ENCODE data around the gene ATF4.

ATF4 gene

DNA sequence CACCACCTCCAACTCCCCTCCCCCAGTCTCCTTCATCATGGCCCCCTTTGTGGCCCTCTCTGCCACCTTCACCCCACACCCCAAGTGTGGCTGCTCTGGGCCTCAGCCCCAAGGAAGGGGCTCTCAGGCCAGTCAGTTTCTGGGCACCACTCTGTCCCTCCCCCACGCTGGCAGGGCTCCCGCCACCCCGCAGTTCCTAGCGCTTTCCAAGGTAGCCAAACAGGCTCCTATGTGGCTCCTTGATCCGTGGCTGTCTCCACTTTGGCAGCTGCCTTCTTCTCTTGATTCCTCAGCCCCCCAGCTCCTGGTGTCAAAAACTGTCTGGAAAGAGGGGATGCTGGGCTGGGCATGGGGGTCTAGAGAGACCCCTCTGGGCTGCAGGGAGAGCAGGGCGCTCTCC, 39.8 kb downstream of the ATF4 start:
- DNase-seq, result no peak

DNA sequence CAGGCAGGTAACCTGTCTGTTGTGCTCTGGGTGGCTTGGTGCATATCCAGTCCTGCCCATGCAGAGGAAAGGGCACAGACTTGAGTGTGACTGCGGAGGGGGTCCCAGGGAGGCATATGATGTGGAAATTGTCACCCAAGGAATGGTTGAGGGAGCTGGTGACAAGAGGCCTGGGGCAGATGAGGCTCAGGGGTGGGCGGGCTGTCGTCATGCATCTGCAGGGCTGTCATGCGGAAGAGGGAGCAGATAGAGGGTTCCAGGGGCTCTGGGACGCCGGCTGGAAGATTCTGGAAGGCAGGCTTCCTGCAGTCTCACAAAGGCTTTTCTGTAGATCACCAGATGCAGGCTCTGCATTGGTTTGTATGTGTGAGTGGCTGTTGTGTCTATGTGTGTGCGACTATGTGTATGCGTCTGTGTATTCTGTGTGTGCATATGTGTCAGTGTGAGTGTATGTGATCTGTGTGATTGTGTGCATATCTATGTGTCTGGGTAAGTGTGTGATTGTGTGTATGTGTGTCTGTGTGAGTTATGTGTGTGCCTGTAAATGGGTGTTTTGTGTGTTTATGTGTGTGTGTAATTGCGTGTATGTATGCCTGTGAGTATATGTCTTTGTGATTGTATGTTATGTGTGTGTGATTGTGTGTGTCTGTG, 42.6 kb downstream of the ATF4 start:
- DNase-seq, result no peak

DNA sequence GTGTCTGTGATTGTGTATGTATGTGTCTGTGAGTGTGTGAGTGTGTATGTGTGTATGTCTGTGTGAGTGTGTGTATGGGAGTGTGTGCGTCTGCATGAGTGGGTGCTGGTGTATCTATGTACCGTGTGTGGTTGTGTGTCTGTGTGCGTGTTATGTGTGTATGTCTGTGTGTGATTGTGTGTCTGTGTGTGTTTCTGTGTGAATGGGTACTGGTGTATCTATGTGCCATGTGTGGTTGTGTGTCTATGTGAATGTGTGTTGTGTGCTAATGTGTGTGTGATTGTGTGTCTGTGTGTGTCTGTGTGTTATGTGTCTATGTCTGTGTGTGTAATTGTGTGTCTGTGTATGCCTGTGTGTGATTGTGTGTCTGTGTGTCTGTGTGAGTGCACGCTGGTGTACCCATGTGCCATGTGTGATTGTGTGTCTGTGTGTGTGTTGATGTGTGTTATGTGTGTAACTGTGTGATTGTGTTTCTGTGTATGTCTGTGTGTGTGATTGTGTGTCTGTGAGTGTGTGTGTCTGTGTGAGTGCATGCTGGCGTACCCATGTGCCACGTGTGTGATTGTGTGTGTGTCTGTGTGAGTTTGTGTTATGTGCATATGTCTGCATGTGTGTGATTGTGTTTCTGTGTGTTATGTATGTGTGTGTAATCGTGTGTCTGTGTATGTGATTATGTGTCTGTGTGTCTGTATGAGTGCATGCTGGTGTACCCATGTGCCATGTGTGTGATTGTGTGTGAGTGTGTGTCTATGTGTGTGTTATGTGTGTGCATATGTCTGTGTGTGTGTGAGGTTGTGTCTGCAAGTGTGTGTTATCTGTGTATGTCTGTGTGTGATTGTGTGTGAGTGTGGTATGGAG, 43.4 kb downstream of the ATF4 start:
- DNase-seq, result no peak

DNA sequence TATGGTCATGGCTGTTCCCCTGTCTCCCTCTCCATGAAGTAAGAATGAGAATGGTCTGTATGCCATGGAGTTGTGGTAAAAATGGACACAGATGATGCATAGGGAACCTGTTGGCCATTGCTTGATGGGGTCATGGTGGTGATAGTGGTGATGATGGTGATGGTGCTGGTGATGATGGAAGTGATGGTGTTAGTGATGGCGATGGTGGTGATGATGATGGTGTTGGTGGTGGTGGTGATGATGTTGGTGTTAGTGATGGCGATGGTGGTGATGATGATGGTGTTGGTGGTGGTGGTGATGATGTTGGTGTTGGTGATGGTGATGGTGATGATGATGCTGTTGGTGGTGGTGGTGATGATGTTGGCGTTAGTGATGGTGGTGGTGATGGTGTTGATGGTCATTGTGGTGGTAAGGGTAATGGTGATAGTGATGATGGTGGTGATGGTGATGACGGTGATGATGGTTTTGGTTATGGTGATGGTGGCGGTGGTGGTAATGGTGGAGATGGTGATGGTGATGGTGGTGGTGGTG, 45.1 kb downstream of the ATF4 start:
- no peak for DNase-seq

DNA sequence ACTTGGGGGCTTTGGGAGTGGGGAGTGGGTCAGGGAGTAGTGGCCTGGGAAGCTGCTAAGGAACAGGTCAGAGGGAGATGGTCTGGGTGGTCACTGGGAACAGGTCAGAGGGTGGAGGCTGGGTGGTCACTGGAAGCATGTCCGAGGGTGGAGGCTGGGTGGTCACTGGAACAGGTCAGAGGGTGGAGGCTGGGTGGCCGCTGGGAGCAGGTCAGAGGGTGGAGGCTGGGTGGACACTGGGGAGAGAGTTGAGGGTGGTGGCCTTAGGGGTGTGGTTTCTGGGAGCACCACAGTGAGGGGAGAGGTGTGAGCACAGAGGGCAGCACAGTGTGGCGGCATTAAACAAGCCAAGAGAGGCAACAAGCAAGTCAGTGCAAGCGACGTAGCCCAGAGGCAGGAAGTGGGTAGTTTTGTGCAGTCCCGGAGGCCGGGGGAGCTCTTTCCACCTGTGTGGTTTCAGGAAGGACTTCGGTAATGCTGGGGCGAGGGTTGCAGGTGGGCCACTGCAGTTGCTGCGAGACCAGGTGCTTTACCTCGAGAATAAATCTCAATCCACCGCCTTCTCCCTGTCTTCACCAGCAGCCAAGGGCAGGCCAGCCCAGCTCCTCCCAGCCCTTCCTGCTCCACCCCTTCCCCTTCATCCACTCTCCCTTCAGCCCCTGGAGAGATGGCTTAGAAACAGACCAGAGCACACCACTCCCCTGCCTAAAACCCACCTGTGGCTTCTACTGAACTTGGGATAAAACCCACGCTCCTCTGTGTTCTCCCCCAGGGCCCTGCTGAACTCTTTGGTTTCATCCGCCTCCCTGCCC, 47.0 kb downstream of the ATF4 start:
- DNase-seq, result peak; percentile 17

DNA sequence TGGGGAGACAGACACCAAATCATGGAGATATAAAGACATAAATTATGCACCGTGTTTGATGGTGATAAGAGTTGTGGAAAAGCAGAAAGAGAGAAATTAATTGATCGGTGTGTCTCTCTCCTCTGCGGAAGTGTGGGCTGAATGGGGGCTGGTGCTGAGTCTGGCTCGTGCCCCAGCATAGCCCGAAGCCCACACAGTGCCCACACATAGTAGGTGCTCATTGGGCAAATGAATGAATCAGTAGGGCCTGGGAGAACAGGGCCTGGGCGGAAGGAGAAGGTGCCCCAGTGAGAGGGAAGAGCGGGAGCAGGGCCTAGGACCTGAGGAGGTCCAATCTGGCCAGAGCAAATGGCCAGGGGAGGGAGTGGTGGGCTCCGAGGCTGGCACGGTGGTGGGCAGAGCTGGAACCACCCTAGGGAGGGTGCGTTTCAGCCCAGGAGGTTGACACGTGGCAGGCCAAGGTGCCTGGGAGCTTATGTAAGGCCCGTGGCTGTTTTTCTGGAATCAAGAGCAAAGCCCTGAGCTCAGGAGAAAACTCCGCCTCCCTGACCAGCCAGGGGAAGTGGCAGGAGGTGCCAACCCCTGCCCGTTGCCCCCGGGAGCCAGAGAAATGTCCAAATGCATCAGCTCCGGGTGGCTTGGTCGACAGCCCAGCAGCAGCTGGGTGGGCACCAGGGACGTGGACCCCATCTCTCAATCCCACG, 48.1 kb downstream of the ATF4 start:
- no peak for DNase-seq

DNA sequence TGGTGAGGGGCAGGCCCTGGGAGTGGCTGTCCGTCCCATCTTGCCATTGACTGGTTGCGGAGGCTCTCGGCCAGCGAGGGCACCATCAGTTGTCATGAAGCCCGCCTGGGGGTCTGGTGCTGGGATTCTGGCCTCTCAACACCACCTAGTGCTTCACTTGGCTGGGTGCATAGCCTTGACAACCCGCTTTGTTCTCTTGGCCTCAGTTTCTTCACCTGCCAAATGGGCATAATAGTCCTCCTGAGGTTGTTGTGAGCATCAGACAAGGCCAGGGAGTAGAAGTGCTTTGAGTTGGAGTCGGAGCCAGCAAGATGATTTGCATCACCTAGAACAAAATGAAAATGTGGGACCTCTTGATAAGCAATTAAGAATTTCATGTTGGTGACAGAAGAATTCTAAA, 48.7 kb downstream of the ATF4 start:
- no peak for DNase-seq

DNA sequence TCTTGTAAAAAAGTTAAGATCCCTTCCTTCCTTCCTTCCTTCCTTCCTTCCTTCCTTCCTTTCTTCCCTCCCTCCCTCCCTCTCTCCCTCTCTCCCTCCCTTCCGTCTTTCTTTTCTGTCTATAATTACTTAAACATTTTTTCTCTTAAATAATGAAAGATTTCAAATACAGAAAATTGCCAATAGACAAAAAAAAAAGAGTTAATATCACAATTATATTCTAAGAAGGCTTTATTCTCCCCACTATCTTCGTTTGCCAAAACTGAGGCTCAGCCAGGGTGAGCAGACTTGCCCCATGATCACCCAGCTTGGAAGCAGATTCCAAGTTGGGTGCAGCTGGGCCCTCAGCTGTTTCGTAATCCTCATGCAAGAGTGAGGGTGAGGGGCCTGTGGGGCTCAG, 49.9 kb downstream of the ATF4 start:
- DNase-seq, result no peak

DNA sequence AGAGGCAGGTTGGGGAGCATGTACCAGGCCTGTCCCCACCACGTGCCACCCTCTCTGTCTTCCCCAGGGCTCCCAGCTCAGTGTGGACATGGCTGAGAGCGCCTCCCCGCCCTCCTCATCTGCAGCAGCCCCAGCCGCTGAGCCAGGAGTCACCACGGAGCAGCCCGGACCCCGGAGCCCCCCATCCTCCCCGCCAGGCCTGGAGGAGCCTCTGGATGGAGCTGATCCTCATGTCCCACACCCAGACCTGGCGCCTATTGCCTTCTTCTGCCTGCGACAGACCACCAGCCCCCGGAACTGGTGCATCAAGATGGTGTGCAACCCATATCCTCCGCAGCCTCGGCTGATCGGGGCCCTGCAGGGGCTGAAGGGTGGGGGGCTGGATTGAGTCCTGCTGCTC, 50.3 kb downstream of the ATF4 start, which contains the start of gene CACNA1I:
Gene CACNA1I, plus strand, starts transcription at position 89 of the 400 bp plus-strand sequence. Its CDS starts 0 bp downstream, at position 89.
- DNase-seq, result no peak

DNA sequence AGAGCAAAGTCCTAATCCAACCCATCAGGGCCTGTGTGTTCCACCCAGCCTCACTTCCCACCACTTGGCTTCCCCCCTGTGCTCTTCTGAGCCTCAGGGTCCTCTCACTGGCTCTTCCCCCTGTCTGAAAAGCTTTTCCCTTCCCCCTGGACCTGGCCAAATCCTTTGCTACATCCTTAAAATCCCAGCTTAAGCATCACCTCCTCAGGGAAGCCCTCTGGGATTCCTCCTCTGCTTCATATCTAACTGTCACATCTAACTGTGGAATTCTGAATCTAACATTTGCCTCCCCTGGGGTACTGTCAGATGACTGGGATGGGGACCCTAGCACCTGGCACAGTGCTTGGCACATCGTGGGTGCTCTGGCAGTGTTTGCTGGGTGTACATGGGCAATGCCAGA, 51.2 kb downstream of the ATF4 start:
- DNase-seq, result no peak
